ENCODE data around the gene RAP1GAP2. TPM values are rescaled to one million over a fixed set of nuclear protein-coding genes. Genes with fewer than 3 reads are reported as not detected.
"Not testable (repeated sequence)": the region's sequence is repeated elsewhere in the genome, so short reads cannot be mapped to it uniquely, and the experiment has no call there.

Gene RAP1GAP2
- total and polyA plus RNA-seq, 11 donors, result 13.5 to 44.1 (median 34.3) TPM

- WGBS, 4 donors, result 69 to 93% (median 72%) methylated on average over 5 to 6 of the region's 6 CpGs
- DNase-seq (no peak), ATAC-seq (no peak)
- intact Hi-C loops (cut with DNase I), result no loop called here
- H3K27me3 ChIP-seq, result peaks cover 18 to 51% (median 26%) of the 10 kb centered on the region in 9 donors
- H3K36me3 ChIP-seq, result no peaks in the 10 kb centered on the region
- peaks cover 0 to 15% (median 0%) of the 10 kb centered on the region in 12 donors for H3K4me1 ChIP-seq
- no peaks in the 10 kb centered on the region for H3K9me3 ChIP-seq
- no peak overlapping the region for H3K27ac ChIP-seq
- no peak overlapping the region for H3K4me3 ChIP-seq
- no peak for TF ChIP-seq CTCF (IDR thresholded peaks at IDR 0.05)
- no peak for TF ChIP-seq POLR2A (IDR thresholded peaks at IDR 0.05)
Observed at GRCh38 chr17:2778489-2778888, 17.7 kb upstream of the RAP1GAP2 start.

GRCh38 chr17:2779545-2779944, 16.7 kb upstream of the RAP1GAP2 start:
- DNase-seq (no peak), ATAC-seq (no peak)
- 76 to 82% (median 77%) methylated on average over 7 of the region's 7 CpGs for WGBS, 4 donors
- H3K36me3 ChIP-seq, result no peaks in the 10 kb centered on the region
- H3K27ac ChIP-seq, result no peak overlapping the region
- peaks cover 18 to 41% (median 26%) of the 10 kb centered on the region in 9 donors for H3K27me3 ChIP-seq
- peaks cover 0 to 4% (median 0%) of the 10 kb centered on the region in 12 donors for H3K9me3 ChIP-seq
- no peak overlapping the region for H3K4me3 ChIP-seq
- no peak for TF ChIP-seq CTCF (IDR thresholded peaks at IDR 0.05)
- intact Hi-C loops (cut with DNase I), result no loop called here
- peaks cover 0 to 15% (median 0%) of the 10 kb centered on the region in 12 donors for H3K4me1 ChIP-seq

- intact Hi-C loops (cut with DNase I), result no loop called here
- Histone ChIP-seq H3K9me3 (peaks cover 0 to 4% (median 0%) of the 10 kb centered on the region in 12 donors), H3K4me3 (no peak overlapping the region), H3K27me3 (peaks cover 16 to 34% (median 23%) of the 10 kb centered on the region in 9 donors), H3K36me3 (no peaks in the 10 kb centered on the region), H3K27ac (no peak overlapping the region), H3K4me1 (peaks cover 0 to 15% (median 0%) of the 10 kb centered on the region in 12 donors)
- DNase-seq, result no peak
- no peak for TF ChIP-seq CTCF (IDR thresholded peaks at IDR 0.05)
- no peak for TF ChIP-seq POLR2A (IDR thresholded peaks at IDR 0.05)
- 82 to 89% (median 89%) methylated on average over 10 to 12 of the region's 12 CpGs for WGBS, 4 donors
- ATAC-seq, result no peak
Observed at GRCh38 chr17:2780256-2780655, 16.0 kb upstream of the RAP1GAP2 start.

- no peak for DNase-seq
- Histone ChIP-seq H3K9me3 (peaks cover 0 to 4% (median 0%) of the 10 kb centered on the region in 12 donors), H3K27ac (no peak overlapping the region), H3K4me1 (peaks cover 0 to 13% (median 0%) of the 10 kb centered on the region in 12 donors), H3K4me3 (no peak overlapping the region), H3K27me3 (peaks cover 9 to 26% (median 15%) of the 10 kb centered on the region in 9 donors), H3K36me3 (no peaks in the 10 kb centered on the region)
- ATAC-seq, result no peak
- TF ChIP-seq POLR2A (IDR thresholded peaks at IDR 0.05), result no peak
- TF ChIP-seq CTCF (IDR thresholded peaks at IDR 0.05), result no peak
- intact Hi-C loops (cut with DNase I), result no loop called here
- WGBS, 4 donors, result 80 to 92% (median 87%) methylated on average over 9 of the region's 9 CpGs
Observed at GRCh38 chr17:2780931-2781454, 15.2 kb upstream of the RAP1GAP2 start.

GRCh38 chr17:2781598-2781997, 14.6 kb upstream of the RAP1GAP2 start:
- ATAC-seq; H3K4me3 ChIP-seq; H3K27ac ChIP-seq; intact Hi-C loops (cut with DNase I); H3K36me3 ChIP-seq; H3K9me3 ChIP-seq; DNase-seq: not testable (repeated sequence)
- peaks cover 9 to 22% (median 11%) of the 10 kb centered on the region in 9 donors for H3K27me3 ChIP-seq
- WGBS, 4 donors, result 79 to 90% (median 87%) methylated on average over 14 to 15 of the region's 15 CpGs
- H3K4me1 ChIP-seq, result peaks cover 0 to 13% (median 2%) of the 10 kb centered on the region in 12 donors

All from heart left ventricle (tissue), 16 donors.